RWPE1 (cell line): Measurements from ENCODE around the gene NFAT5.
A peak's percentile ranks its signal among the peaks of the same experiment; 100 is the strongest.

Experiments used
- CTCF ChIA-PET: fragments of 350-600 bp; sonication (Branson Sonifier 250); formaldehyde crosslinking; extraction: SDS; loops from one replicate; lab custom pipeline; 2021; lab: Yijun Ruan, JAX
- POLR2A ChIA-PET: fragments of 400-600 bp; formaldehyde crosslinking; extraction: SDS; loops from one replicate; lab custom pipeline; 2020; ENCODE audit warnings: antibody characterized with exemption; ENCODE audit not compliant: low non-redundant PET; lab: Yijun Ruan, JAX
- DNase-seq: peaks from one replicate; pipeline ENCODE4 v3.0.0; 2012; ENCODE audit warnings: low spot score
- H3K27ac ChIP-seq: fragments of 450-650 bp; 2 replicates; pipeline ENCODE4 v1.5.1; 2017
- CTCF ChIP-seq: fragments of 450-650 bp; conservative IDR thresholded peaks from 2 replicates; pipeline ENCODE4 v1.5.1; 2017; ENCODE audit warnings: low read depth, mild to moderate bottlenecking

Gene NFAT5

GRCh38 chr16:69595127-69596036 is 29.6 kb downstream of the NFAT5 start:
- ChIA-PET POLR2A (no interaction called here), CTCF (interaction anchor here (1.2 kb wide), 1 partner anchor 16 kb away, joined by 3 read pairs; no protein-coding TSS in a partner anchor)
- peak; percentile 59 for DNase-seq
- TF ChIP-seq CTCF: no peak
- H3K27ac ChIP-seq: no peak overlapping the region

- ChIA-PET CTCF (interaction anchor here (0.6 kb wide), 1 partner anchor 64 kb away, joined by 3 read pairs; no protein-coding TSS in a partner anchor), POLR2A (interaction anchor here (0.6 kb wide), 1 partner anchor 266 kb away, joined by 4 read pairs; no protein-coding TSS in a partner anchor)
- H3K27ac ChIP-seq: peak overlapping the region; percentile 48
- no peak for TF ChIP-seq CTCF
- DNase-seq: no peak
Measured at GRCh38 chr16:69596801-69597200, 31.0 kb downstream of the NFAT5 start.

- ChIA-PET CTCF (no interaction called here), POLR2A (no interaction called here)
- no peak for DNase-seq
- TF ChIP-seq CTCF: no peak
- peak overlapping the region; percentile 81 for H3K27ac ChIP-seq
Measured at GRCh38 chr16:69598045-69598444, 32.3 kb downstream of the NFAT5 start.

GRCh38 chr16:69599731-69600130 is 34.0 kb downstream of the NFAT5 start:
- H3K27ac ChIP-seq: peak overlapping the region; percentile 81
- ChIA-PET CTCF (no interaction called here), POLR2A (no interaction called here)
- no peak for TF ChIP-seq CTCF
- no peak for DNase-seq

- CTCF ChIA-PET: no interaction called here
- POLR2A ChIA-PET: no interaction called here
- no peak overlapping the region for H3K27ac ChIP-seq
- no peak for DNase-seq
- no peak for TF ChIP-seq CTCF
Measured at GRCh38 chr16:69600202-69600601, 34.4 kb downstream of the NFAT5 start.

GRCh38 chr16:69601250-69601649 is 35.5 kb downstream of the NFAT5 start:
- ChIA-PET POLR2A (no interaction called here), CTCF (interaction anchor here (0.6 kb wide), 3 partner anchors 10 to 250 kb away, joined by 3 to 4 read pairs (median 3); partner anchors contain the start of gene TMED6)
- no peak for DNase-seq
- H3K27ac ChIP-seq: no peak overlapping the region
- TF ChIP-seq CTCF: no peak
